ENCODE measurements around the gene FKBP7.
"Not testable (repeated sequence)": the region's sequence is repeated elsewhere in the genome, so short reads cannot be mapped to it uniquely, and the experiment has no call there.

Gene FKBP7

GRCh38 chr2:178448968-178449661, 29.3 kb downstream of the FKBP7 start:
- no peak for DNase-seq

- DNase-seq, result no peak
These were observed 37.0 kb downstream of the FKBP7 start for GRCh38 chr2:178441426-178441825.

GRCh38 chr2:178436662-178437061, 41.7 kb downstream of the FKBP7 start:
- no peak for DNase-seq

- DNase-seq, result no peak
These were observed 49.1 kb downstream of the FKBP7 start for GRCh38 chr2:178429336-178429735.

GRCh38 chr2:178428396-178428806, 50.0 kb downstream of the FKBP7 start:
- DNase-seq, result no peak

- DNase-seq, result no peak
These were observed 50.9 kb downstream of the FKBP7 start for GRCh38 chr2:178427458-178427857.

- no peak for DNase-seq
These were observed 52.0 kb downstream of the FKBP7 start for GRCh38 chr2:178426388-178426787.

GRCh38 chr2:178425255-178425827, 53.1 kb downstream of the FKBP7 start:
- no peak for DNase-seq

- DNase-seq, result not testable (repeated sequence)
These were observed 54.7 kb downstream of the FKBP7 start for GRCh38 chr2:178423746-178424145.

- DNase-seq, result no peak
These were observed 56.3 kb downstream of the FKBP7 start for GRCh38 chr2:178422097-178422496.

- DNase-seq, result no peak
These were observed 57.9 kb downstream of the FKBP7 start for GRCh38 chr2:178420463-178420999.

- DNase-seq, result no peak
These were observed 59.3 kb downstream of the FKBP7 start for GRCh38 chr2:178419123-178419522.

- DNase-seq, result no peak
These were observed 60.0 kb downstream of the FKBP7 start for GRCh38 chr2:178418426-178418825.

- no peak for DNase-seq
These were observed 60.5 kb downstream of the FKBP7 start for GRCh38 chr2:178417916-178418315.

GRCh38 chr2:178415979-178416378, 62.4 kb downstream of the FKBP7 start:
- DNase-seq, result no peak

- peak; percentile 90 for DNase-seq
These were observed 63.8 kb downstream of the FKBP7 start for GRCh38 chr2:178414266-178415247.

All from retina (tissue), 1 donor.